Left renal cortex interstitium (tissue), 4 donors: ENCODE measurements around the gene CCL26. TPM values are rescaled to one million over a fixed set of nuclear protein-coding genes. Genes with fewer than 3 reads are reported as not detected.
"Not testable (repeated sequence)": the region's sequence is repeated elsewhere in the genome, so short reads cannot be mapped to it uniquely, and the experiment has no call there.

ENCODE experiments used
- DNase-seq, 4 donors: peaks; one replicate each; pipeline ENCODE4 v3.0.0-alpha.2; 2013; ENCODE audit warnings: low read depth in 4 of 4, low spot score in 2 of 4, missing footprints in 1 of 4
- polyA plus RNA-seq, 4 donors: library from polyadenylated mRNA; unstranded; fragments of 120-200 nt; gene quantifications; one replicate each; pipeline ENCODE4 v1.2.1, GENCODE V29; 2013; ENCODE audit not compliant: insufficient read length in 4 of 4

CCL26 gene
- polyA plus RNA-seq, 4 donors = not detected

- DNase-seq = peak in 1 of 4 donors; percentile 38
These were observed 32.0 kb downstream of the CCL26 start for GRCh38 chr7:75739796-75740672.

- peak; percentile 81 to 95 (median 92) for DNase-seq
These were observed 32.8 kb downstream of the CCL26 start for GRCh38 chr7:75738975-75739795.

- no peak for DNase-seq
These were observed 33.4 kb downstream of the CCL26 start, which contains the start of gene HIP1 for GRCh38 chr7:75738604-75738974. TSS of gene HIP1 (minus strand) at chr7:75738941. CDS start at chr7:75738920, 21 bp downstream.

GRCh38 chr7:75737856-75738603 lies 34.0 kb downstream of the CCL26 start:
- no peak for DNase-seq

- DNase-seq = no peak
These were observed 36.2 kb downstream of the CCL26 start for GRCh38 chr7:75735581-75736350.

GRCh38 chr7:75734586-75735458 lies 37.2 kb downstream of the CCL26 start:
- peak in 1 of 4 donors; percentile 44 for DNase-seq

- DNase-seq = no peak
These were observed 39.0 kb downstream of the CCL26 start for GRCh38 chr7:75732764-75733630.

- DNase-seq = no peak
These were observed 39.9 kb downstream of the CCL26 start for GRCh38 chr7:75732016-75732521.

GRCh38 chr7:75729851-75730274 lies 42.1 kb downstream of the CCL26 start:
- no peak for DNase-seq

- DNase-seq = no peak
These were observed 44.0 kb downstream of the CCL26 start for GRCh38 chr7:75727881-75728593.

- not testable (repeated sequence) for DNase-seq
These were observed 44.7 kb downstream of the CCL26 start for GRCh38 chr7:75727351-75727750.

GRCh38 chr7:75725306-75725705 lies 46.7 kb downstream of the CCL26 start:
- DNase-seq = no peak

GRCh38 chr7:75723444-75723843 lies 48.6 kb downstream of the CCL26 start:
- DNase-seq = no peak

GRCh38 chr7:75722373-75722772 lies 49.6 kb downstream of the CCL26 start:
- DNase-seq = no peak

GRCh38 chr7:75721922-75722321 lies 50.1 kb downstream of the CCL26 start:
- not testable (repeated sequence) for DNase-seq

- DNase-seq = no peak
These were observed 50.6 kb downstream of the CCL26 start for GRCh38 chr7:75721426-75721825.

GRCh38 chr7:75719626-75720025 lies 52.4 kb downstream of the CCL26 start:
- DNase-seq = no peak
